GM19463 (cell line): Measurements from ENCODE around the gene SLC9A7.
A peak's percentile ranks its signal among the peaks of the same experiment; 100 is the strongest.

Experiments
- ATAC-seq: cut with Tn5 transposase; IDR thresholded peaks from one replicate; pipeline ENCODE4 v1.9.1; 2021; ENCODE audit warnings: mild to moderate bottlenecking, moderate library complexity; ENCODE audit not compliant: unreplicated experiment

The SLC9A7 gene

DNA sequence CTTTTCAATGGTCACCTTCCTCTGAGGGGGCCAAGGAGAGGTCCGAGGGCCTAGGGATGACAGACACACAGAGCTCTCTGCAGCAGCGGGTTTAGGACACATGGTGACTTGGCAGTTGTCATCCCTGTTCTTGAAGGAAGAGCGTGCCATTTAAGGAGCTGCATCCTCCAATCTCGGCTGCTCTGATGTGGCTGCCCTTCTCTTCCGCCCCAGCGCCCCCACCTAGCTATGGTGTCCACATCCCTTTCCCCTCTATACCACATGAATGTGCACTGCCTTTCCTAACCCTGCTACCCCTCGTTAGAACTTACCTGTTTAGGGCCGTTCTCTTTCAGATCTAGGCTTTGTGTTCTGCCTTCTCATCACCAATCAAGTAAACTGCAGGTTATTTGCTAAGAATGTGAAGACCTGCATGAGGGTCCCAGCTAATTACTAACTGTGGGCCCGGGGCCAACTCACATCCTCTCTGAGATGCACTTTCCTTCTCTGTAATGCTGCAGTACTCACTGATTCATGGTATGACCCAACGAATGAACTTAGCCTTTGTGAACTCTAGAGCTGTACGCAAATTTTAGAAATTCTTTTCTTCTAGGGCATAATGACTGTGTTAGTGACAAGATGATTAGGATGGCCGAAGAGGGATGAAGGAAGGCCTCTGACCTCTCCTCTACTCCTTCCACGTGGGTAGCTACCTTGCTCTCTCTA, 147.1 kb downstream of the SLC9A7 start:
- no peak for ATAC-seq

DNA sequence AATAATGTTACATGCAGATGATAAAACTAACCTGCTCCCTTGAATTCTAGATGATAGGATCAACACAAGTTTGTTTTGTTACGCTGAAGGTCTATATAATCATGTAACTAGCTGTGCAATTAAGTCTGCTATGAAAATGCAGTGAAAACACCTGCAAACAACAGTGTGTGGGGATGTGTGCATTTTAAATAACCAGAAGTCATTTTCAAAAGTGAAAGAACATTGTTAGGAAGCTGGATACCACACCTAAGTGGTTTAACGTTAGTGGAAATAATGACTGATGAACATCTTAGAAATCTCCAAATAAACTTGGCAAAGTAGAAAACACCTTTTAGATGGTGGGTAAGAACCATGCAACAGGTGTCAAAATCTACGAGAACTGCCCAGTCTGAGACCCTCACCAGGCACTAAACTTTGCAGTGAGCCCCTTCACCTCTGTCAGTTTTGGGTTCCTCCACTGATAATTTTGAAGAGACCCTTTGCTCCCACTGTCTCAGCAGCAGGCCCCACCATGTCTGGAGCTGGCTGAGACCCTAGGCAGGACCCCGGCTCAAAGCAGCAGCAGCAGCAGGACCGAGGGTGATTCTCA, 148.8 kb downstream of the SLC9A7 start:
- ATAC-seq = no peak

GRCh38 chrX:46607916-46608315, 151.0 kb downstream of the SLC9A7 start:
- no peak for ATAC-seq

DNA sequence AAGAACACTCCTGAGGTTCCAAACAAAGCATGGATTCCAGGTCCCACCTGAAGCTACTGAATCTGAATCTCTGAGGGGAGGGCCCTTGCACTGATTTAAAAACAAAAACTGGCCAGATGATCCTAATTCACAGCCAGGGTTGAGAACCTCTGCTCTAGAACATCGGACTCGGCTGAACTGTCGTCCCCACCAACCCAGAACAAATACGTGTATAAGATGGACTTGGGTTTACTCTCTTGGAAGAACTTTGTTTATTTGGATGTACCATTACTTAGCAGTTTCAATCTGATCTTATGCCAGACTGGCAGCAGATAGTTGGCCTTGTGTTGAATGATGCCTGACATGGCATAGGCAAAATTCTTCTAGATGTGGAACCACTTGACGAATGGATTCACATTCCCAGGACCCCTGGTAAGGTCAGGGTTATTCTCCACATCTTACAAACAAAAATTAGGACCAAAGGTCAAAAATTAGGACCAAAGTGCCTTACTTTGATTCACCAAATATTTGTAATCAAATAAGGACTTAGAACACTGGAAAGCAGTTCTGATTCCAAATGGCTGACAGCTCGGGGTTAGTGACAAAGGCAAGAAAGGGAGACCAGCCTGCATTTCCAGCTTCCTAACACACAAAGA, 156.3 kb downstream of the SLC9A7 start:
- no peak for ATAC-seq

- no peak for ATAC-seq
These were observed 157.6 kb downstream of the SLC9A7 start for GRCh38 chrX:46601283-46601682.

GRCh38 chrX:46599051-46599560, 159.8 kb downstream of the SLC9A7 start:
- no peak for ATAC-seq

- no peak for ATAC-seq
These were observed 161.1 kb downstream of the SLC9A7 start for GRCh38 chrX:46597771-46598170.

- no peak for ATAC-seq
These were observed 161.7 kb downstream of the SLC9A7 start for GRCh38 chrX:46597208-46597607.

GRCh38 chrX:46595084-46595483, 163.8 kb downstream of the SLC9A7 start:
- no peak for ATAC-seq

DNA sequence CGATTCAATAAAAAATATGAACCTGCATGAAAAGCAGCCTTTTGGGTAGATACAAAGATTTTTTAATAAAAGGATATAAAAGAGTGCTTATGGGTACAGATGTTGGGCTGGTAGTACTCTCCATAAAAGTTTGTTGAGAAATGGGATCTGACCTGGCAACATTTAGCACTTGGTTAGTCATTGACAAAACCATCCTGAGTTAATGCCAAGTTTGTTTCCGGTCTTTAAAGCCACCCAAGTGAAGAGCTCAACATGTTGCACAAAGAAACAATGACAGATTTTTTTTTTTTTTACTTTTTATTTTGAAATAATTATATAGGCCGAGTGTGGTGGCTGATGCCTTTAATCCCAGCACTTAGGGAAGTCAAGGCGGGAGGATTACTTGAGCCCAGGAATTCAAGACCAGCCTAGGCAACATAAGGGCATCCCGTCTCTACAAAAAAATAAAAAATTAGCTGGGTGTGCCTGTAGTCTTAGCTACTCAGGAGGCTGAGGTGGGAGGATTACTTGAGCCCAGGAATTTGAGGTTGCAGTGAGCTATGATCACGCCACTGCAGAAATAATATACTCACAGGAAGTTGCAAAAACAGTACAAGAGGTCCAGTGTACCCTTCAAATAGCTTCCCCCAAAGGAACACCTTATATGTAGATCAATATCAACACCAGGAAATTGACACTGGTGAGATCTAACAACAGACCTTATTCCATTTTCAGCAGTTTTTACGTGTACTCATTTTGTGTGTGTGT, 168.8 kb downstream of the SLC9A7 start:
- ATAC-seq = no peak

- no peak for ATAC-seq
These were observed 170.7 kb downstream of the SLC9A7 start for GRCh38 chrX:46588263-46588662.

- no peak for ATAC-seq
These were observed 171.2 kb downstream of the SLC9A7 start for GRCh38 chrX:46587753-46588171.

- peak; percentile 81 for ATAC-seq
These were observed 171.8 kb downstream of the SLC9A7 start for GRCh38 chrX:46587158-46587557.

- no peak for ATAC-seq
These were observed 174.2 kb downstream of the SLC9A7 start for GRCh38 chrX:46584736-46585135.

DNA sequence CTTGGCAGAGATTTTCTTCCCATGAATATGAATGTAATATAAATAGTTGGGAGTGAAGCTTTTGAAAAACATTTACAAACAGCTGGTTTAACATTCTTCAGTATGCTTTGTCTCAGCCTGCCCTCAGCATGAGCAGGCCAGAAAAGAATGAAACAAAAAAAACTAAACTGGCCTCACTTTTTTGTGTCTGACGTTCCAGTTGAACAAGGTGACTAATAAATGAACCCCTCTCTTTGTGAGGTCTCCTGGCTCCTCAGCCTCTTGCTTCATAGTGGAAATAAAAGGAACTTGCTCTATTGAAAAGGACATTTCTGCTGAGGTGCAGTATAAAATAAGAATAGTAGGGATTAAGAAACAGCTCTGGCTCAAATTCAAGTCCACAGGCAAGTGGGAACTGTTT, 176.0 kb downstream of the SLC9A7 start:
- no peak for ATAC-seq

DNA sequence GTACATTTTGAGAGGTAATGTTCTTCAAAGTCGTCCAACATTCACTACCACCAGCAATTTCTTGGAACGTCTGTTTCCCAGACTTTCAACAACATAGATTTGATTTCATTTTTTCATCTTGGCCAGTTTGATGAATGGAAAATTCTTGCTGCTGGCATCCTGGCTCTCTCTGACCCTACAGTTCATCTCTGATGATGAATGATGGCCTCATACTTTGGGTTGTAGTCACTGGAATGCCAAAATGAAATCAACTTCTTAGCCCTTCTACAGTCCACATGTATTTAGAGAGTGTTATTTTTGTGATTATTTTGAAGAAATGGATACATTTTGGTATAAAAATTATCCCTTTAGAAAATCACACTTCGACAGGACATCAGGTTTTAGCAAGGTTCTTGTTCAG, 176.6 kb downstream of the SLC9A7 start:
- ATAC-seq = no peak

- no peak for ATAC-seq
These were observed 178.3 kb downstream of the SLC9A7 start for GRCh38 chrX:46580613-46581012.

- ATAC-seq = no peak
These were observed 179.7 kb downstream of the SLC9A7 start for GRCh38 chrX:46579250-46579649.

- no peak for ATAC-seq
These were observed 181.5 kb downstream of the SLC9A7 start for GRCh38 chrX:46577221-46578005.

- no peak for ATAC-seq
These were observed 182.5 kb downstream of the SLC9A7 start for GRCh38 chrX:46576458-46576857.

GRCh38 chrX:46575991-46576392, 182.9 kb downstream of the SLC9A7 start:
- ATAC-seq = no peak
